Inflammatory macrophage (primary cell): ENCODE data around the gene LGALSL.

Experiments
- DNase-seq, 2 donors: peaks; one replicate each; pipeline ENCODE4 v3.0.0-alpha.2; 2020 to 2022
- total RNA-seq, 18 experiments: gene quantifications; one replicate each; lab custom pipeline; 2026; ENCODE audit warnings: mixed read lengths in 6 of 18, inconsistent platforms in 2 of 18; lab: John Stamatoyannopoulos, UW

The LGALSL gene
- total RNA-seq: 11.9 to 49.4 (median 28.6) reads per million in 18 experiments

DNA sequence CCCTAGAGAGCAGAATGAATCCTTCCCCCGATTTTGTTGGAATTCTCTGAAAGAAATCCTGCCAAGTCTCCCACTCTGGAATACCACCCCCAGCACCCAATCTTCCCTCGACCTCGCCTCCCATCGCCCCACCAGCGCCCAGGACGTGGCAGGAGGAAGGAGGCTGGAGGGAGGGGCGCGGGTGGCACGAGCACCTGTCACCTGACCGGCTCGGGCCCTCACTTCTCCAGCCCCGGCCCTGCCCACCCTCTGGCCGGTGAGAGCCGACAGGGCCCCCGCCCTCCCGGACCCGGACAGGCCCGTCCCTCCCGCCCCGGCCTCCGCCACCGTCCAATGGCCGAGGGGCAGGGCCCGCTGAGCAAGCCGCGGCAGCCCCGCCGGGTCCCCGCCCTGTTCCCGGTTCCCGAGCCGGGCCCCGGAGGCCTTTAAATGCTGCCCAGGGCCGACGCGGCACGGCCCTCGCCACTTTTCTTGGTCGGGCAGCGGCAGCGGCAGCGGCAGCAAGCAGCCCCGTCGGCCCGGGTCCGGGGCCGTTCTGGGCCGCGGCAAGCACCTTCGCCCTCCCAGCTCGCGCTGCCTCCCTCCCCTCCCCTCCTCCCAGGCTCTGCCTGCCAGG lies at the start of gene LGALSL:
TSS of gene LGALSL (plus strand) at position 393 of the 616 bp plus-strand sequence. CDS start 384 bp downstream, outside the sequence.
- DNase-seq: peak; percentile 39 to 67

GRCh38 chr2:64404743-64405142 lies 49.2 kb upstream of the LGALSL start:
- peak; percentile 72 to 82 for DNase-seq

DNA sequence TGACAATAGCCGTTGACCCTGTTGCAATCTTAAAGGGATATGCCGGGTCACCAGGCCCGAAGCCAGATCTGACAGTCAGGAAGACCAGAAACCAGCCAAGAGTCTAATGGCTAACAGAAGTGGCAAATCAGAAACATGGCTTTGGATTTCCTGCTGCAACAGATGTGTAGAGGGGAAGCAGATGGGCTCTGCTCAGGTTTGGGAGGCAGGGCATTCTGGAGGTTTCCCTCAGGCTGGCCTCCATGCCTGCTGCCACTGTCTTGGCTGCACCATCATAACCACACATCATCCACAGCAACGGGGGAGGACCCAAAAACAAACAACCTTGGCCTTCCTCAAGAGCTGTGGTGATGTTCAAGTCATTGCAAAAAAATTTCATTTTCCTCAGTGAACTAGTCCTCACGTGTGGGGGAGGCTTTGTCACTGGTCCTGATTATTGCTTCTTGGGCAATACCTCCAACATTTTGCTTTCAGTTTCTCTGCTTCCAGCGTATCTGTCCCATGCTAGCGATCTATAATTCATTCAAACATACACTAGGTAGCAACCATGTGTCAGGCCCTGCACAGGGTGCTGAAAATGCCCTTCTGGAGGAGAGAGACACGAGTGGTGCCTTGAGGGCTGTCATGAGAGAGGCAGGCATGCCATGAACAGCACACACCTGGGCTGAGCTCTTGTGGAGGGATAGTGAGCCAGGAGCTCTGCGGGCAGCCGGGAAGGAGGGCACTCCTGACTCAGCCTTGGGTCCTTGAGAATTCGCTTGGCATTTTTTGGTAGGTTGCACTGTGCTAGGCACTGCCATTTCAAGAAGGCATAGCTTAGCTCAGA lies 48.2 kb upstream of the LGALSL start:
- peak in 1 of 2 donors; percentile 34 for DNase-seq

DNA sequence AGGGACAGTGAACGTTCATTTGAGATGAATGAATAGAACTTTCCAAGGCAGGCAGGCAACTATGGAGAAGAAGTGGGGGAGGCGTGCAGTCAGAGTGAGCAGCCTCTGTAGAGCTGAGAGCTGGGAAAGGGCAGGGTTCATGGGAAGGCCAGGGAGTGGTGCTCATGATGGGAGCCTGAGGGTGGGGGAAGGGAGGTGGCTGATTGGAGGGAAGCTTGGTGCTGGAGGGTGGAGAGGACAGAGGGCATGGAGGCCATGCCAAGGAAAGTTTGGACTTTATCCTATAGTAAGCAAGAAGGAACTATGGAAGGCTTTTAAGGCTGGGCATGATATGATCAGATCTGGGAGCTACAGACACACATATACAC lies 47.6 kb upstream of the LGALSL start:
- no peak for DNase-seq

GRCh38 chr2:64408031-64408430 lies 45.9 kb upstream of the LGALSL start:
- DNase-seq: no peak

GRCh38 chr2:64410671-64411070 lies 43.3 kb upstream of the LGALSL start:
- no peak for DNase-seq

DNA sequence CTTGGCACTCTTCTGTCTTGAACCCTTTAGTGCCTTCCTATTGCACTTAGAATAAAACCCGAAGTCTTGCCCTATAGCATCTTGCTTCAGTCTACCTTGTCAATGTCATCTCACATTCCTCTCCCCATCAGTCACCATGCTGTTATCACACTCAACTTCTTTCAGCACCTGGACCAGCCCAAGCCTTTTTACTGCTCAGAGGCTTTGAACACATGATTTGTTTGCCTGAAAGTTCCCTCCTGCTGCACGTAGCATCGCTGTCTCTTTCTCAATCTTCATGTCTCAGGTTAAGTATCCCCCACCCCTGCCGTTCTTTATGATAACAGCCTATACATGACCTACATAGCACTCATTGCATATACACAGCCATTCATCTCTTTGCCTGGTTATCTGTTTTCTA lies 41.3 kb upstream of the LGALSL start:
- no peak for DNase-seq

DNA sequence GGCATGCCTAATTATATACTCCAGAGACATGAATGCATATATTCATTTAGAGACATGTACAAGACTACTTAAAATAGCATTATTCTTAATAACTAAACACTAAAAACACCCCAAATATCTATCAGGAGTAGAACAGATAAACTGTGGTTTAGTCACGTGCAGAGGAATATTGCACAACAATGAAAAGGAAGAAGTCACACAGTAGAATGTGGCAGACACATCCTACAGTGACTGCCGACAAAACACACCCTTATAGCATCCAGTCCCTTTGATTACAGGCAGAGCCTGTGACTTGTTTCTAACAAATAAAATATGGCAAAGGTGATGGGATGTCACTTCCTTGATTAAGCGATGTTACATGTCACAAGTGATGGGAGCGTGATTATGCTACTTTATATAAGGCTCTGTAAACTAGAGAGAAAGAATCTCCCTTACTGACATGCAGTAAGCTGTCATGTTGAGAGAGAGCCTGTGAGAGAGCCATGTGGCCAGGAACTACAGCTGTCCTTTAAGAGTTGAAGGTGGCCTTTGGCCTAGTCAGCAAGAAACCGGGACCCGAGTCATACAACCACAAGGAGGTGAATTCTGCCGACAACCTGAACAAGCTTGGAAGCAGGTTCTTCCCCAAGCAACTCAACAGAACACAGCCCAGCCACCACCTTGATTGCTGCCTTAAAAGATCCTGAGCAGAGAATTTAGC lies 39.1 kb upstream of the LGALSL start:
- DNase-seq: peak; percentile 49 to 76

- no peak for DNase-seq
Observed at GRCh38 chr2:64417624-64418023, 36.3 kb upstream of the LGALSL start.

- no peak for DNase-seq
Observed at GRCh38 chr2:64419596-64420165, 34.3 kb upstream of the LGALSL start.

DNA sequence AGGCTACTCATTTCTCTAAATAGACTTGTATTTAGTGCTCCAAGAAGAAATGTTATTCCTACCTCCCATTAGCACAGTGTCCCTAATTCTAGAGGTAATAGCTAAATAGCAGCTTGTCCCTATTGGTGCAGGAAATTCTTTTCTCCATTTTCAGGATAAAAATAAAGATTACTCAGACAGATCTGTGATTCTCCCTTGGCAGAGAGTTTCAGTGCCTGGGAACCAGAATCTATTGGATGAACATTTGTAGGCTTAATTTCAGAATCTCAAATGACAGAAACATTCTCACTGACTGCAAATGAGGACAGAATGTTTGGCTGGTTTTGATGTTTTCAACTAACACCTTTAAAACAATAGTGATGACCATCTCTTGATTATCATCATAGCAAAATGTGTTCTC lies 33.3 kb upstream of the LGALSL start:
- DNase-seq: no peak

GRCh38 chr2:64421201-64421600 lies 32.8 kb upstream of the LGALSL start:
- DNase-seq: no peak

DNA sequence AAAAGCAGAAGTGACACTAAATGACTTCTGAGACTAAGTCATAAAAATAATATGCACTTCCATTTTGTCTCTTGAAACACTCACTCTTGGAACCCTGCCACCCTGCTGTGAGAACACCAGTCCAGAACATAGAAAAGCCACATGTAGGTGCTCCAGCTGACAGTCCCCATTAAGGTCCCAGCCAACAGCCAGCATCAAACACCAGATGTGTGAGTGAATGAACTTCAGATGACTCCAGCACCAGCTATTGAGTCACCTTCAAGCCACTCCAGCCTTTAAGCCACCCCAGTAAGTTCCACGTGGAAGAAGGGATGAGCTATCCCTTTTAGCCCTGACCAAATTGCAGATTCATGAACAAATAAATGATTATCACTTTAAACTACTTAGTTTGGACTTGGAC lies 31.5 kb upstream of the LGALSL start:
- DNase-seq: no peak

DNA sequence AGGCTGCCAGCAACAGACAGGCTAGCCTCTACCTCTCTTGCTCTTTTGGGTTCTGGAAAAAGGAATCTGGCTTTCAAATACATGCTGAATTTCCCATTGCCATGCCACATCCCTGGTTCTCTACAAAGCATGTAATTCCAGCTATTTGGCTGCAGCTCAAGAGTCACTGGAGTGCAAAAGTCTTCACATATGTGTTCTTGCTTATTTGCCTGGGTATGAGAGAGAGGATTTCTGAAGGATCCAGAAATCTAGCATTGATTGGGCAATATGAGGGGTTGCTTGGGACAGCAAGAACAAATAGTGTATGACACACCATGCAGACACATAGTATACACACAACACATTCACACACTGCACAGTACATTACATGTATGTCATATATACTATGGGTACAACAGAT lies 30.7 kb upstream of the LGALSL start:
- no peak for DNase-seq

DNA sequence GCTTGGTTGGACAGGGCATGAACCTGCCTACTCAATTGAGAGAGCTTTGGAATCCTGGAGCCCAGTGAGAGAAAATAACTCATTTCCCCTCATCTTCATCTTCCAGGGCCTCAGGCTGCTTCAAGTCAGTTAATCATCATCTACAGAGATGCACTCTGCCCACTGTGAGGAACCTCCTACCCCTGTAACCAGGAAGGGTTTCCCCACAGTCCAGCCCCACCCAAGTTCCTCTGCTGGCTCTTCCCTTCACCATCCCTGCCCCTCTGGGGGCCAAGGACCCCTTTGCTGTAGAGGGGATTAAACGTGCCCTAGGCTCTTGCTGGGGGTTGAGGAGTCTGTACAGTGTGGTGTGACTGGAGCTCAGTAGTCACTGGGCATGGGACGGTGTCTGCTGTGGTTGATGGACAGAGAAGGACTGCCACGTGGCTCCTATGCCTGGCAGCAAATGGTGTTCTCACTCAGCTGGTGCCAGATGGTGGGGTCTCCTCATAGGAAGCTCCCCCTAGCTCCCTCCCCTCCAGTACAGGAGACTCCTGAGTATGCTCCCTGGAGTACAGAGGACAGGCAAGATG lies 29.5 kb upstream of the LGALSL start:
- no peak for DNase-seq

DNA sequence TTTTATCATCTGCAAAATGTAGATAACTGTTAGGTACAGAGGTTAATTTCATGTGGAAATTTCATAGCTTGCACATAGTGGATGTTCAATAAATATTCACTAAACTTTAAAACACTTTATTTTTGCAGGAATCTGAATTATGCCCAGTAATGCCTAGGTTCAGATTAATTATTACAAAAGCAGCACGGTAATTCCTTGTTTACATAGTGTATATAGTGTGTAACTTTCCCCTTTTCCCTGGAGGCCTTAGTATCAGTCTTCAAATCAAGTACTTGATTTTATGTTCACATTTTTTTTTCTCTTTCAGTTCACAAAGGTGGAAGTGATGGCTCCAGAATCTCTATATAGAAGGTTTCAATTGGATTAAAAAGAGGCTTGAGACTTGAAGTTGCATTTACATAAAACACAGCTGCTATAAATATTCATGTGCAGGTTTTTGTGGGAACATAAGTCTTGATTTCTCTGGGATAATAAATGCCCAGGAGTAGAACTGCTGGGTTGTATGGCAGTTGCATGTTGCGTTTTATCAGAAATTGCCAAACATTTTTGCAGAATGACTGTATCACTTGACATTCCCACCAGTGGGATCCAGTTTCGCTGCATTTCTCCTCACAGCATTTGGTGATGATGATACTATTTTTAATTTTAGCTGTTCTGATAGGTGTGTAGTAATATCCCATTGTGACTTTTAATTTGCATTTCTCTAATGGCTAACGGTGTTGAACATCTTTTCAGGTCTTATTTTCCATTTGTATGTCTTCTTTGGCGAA lies 27.6 kb upstream of the LGALSL start:
- no peak for DNase-seq

DNA sequence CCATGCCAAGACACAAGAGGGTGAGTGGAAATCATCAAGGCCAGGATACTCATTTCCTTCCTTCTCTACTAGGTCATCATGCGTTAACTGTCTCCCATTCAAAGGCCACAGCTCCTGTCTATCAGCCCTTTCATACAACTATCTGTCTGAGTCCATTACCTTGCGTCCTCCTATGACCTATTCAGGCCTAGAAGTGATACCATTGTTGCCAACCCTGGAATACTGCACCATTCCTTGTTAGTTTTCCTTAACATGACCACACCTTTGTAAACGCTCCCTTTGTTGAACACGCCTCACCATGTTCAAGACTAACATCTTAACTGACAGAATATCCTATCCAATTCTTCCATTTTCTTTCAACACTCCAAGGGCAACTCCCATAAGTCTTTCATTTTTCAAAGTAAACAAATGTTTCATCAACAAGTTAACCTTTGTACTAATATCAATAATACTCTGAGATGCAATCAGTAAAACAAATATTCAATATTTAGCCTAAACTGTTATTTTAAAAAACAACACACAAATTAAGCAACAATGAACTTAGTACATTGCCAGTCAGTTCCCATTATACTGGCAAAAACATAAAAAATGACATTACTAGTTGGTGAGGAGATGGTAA lies 19.8 kb upstream of the LGALSL start:
- no peak for DNase-seq

DNA sequence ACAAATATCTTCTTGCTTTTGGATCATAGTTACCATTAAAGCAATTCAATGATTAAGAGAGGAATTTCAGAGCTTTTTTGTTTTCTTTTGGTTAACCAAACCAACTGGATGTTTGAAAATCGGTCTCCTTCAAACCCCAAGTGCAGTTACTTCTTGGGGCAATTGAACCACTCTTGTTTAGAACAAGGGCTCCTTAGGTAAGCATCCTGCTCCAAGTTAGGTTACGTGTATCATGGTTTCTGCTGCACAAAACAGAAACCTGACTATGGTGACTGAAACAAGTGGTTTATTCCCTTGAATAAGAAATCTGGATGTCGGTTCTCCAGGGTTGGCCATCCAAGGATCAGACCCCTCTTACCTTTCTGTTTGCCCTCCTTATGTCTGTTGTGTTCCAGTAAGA lies 16.1 kb upstream of the LGALSL start:
- DNase-seq: no peak

- no peak for DNase-seq
Observed at GRCh38 chr2:64439194-64439593, 14.8 kb upstream of the LGALSL start.

DNA sequence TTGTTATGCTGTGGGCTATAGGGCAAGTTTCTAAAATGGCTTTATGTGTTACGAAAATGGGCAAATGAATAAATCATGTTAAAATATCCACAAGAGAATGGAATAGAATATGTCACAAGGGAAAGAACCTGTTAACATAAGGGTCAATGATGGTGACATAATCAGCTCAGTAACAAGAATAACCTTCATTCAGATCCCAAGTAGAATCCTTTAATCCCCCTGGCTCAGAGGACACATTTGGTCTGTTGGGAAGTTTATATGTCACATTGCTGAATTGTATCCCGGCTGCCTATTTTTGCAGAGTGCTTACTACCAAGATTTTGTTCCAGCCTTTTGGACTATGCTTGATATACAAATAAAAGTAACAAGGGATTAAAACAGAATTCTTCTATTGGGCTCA lies 13.1 kb upstream of the LGALSL start:
- DNase-seq: no peak

- DNase-seq: no peak
Observed at GRCh38 chr2:64442277-64442676, 11.7 kb upstream of the LGALSL start.
